Adipocyte (in vitro differentiated cells): ENCODE data around the gene INSIG1.

ENCODE experiments used
- DNase-seq: peaks from one replicate; pipeline ENCODE4 v3.0.0-alpha.2; 2015; ENCODE audit warnings: low read depth
- H3K27me3 ChIP-seq: replicated peaks from 2 replicates; pipeline ENCODE4 v1.7.0; 2013; ENCODE audit warnings: mild to moderate bottlenecking, low read length, moderate library complexity; ENCODE audit not compliant: control insufficient read depth, insufficient read depth
- H3K36me3 ChIP-seq: 2 replicates; pipeline ENCODE4 v1.7.0; 2013; ENCODE audit warnings: low read length, mild to moderate bottlenecking, moderate library complexity; ENCODE audit not compliant: control insufficient read depth, insufficient read depth, severe bottlenecking
- H3K4me1 ChIP-seq: 2 replicates; pipeline ENCODE4 v1.7.0; 2013; ENCODE audit warnings: mild to moderate bottlenecking, low read length, moderate library complexity; ENCODE audit not compliant: control insufficient read depth, insufficient read depth
- H3K4me3 ChIP-seq: 2 replicates; pipeline ENCODE4 v1.7.0; 2013; ENCODE audit warnings: mild to moderate bottlenecking, low read length, moderate library complexity
- H3K9ac ChIP-seq: 2 replicates; pipeline ENCODE4 v1.7.0; 2013; ENCODE audit warnings: mild to moderate bottlenecking, low read length, moderate library complexity
- H3K9me3 ChIP-seq: 2 replicates; pipeline ENCODE4 v1.7.0; 2013; ENCODE audit warnings: mild to moderate bottlenecking, low read length, moderate library complexity; ENCODE audit not compliant: control insufficient read depth

Gene INSIG1

DNA sequence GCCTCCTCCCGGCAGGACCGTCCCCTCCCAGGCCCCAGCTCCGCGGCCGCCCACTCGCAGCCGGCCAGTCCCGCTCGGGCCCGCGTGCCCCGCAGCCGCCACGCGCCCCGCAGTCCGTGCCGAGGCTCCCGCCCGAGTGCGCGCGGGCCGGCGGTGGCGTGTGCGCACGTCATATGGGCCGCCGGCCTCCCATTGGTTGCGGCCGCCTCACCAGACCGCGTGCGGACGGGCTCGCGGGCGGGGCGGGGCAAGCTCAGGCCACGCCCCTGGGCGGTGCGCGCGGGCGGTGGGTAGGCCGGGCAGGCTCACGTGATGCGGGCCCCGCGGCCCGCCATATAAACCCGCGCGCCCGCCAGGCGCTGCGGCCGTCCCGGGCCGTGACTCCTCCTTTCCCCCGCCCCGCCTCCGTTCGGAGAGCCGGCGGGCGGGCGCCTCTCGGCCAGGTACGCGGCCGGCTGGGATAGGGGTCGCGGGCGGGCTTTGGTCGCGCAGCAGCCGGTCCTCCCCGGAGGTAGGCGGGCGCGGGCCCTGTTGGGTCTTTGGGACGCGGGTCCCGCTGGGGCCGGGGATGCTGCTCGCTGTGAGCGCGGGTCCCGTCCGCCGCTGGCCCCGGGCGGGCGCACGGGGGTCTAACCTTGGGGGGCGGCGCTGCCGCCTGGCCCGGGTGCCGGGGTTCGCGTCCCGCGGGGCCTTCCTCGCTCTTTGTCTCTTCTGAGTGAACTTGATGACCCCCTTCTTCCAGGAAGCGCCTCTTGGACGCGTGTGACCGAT is at the start of gene INSIG1:
TSS of gene INSIG1 (plus strand) at position 362 of the 771 bp plus-strand sequence. CDS start at position 770, 408 bp downstream.
- DNase-seq: peak; percentile 97
- Histone ChIP-seq H3K9ac (peak within 1 kb of the TSS; percentile 96), H3K36me3 (peaks cover 21% of the 10 kb centered on the region), H3K27me3 (no peaks in the 10 kb centered on the region), H3K9me3 (no peaks in the 10 kb centered on the region), H3K4me1 (peaks cover 23% of the 10 kb centered on the region), H3K4me3 (peak within 1 kb of the TSS; percentile 91)

DNA sequence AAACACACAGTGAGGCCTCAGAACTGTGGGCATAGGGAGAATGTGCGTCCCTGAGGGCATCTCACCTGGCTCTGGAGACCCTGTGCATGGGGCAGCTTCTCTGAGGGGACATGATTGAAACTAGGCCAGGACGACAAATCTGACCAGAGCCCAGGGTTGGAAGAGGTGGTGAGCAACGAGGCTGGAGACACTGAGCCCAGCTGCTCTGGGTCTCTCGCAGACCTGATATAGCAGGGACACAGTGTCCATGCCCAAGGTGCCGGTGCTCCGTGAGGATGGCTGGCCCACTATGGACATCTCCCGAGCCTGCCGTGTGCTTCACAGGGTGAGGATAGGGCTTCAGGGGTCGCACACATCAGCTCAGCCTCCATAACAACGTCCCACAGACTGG is 49.3 kb upstream of the INSIG1 start:
- Histone ChIP-seq H3K27me3 (no peaks in the 10 kb centered on the region), H3K4me1 (peaks cover 25% of the 10 kb centered on the region), H3K9me3 (no peaks in the 10 kb centered on the region), H3K9ac (no peak overlapping the region), H3K4me3 (peak overlapping the region; percentile 83), H3K36me3 (peaks cover 32% of the 10 kb centered on the region)
- no peak for DNase-seq

DNA sequence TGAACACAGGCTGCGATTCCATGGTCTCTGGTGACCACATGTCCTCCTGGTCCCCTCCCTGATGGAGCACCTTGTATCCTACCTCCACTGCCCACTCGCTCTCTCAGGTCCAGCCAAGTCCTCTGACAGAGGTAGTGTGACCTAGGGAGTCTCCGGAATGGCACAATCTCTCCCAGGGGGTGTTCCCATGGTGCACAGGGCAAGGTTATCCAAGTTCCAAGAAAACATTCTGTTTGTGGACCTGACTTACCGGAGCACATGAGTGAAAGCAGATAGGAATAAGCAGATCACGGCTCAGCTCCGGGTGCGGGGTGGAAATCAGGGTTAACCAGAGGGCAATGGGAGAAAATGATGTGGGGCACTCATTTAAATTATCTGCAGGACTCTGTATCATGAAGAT is 45.8 kb upstream of the INSIG1 start:
- Histone ChIP-seq H3K9me3 (no peaks in the 10 kb centered on the region), H3K27me3 (no peaks in the 10 kb centered on the region), H3K4me3 (peak overlapping the region; percentile 83), H3K36me3 (peaks cover 27% of the 10 kb centered on the region), H3K4me1 (peaks cover 29% of the 10 kb centered on the region), H3K9ac (peak overlapping the region; percentile 88)
- no peak for DNase-seq

DNA sequence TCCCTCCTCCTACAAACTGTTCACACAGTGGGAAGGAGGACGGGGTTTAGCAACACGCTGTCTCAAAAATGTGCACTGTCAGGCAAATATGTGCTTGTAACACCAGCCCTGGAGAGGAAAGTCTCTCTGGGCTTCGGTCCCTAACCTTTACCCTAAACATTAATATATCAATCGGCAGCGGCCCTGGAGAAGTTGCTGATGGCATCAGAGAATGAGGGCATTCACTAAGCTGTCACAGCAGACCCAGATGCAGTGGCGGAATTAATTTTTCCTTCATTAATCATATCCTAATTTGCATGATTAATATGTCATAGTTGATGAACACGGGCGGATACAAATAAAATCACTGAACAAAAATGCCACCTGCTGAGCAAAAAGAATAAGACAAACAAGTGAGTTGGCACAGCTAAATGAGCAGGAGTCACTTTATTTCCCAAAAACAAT is 45.2 kb upstream of the INSIG1 start:
- Histone ChIP-seq H3K27me3 (no peaks in the 10 kb centered on the region), H3K9me3 (no peaks in the 10 kb centered on the region), H3K9ac (peak overlapping the region; percentile 88), H3K4me1 (peaks cover 35% of the 10 kb centered on the region), H3K4me3 (peak overlapping the region; percentile 83), H3K36me3 (peaks cover 21% of the 10 kb centered on the region)
- no peak for DNase-seq

DNA sequence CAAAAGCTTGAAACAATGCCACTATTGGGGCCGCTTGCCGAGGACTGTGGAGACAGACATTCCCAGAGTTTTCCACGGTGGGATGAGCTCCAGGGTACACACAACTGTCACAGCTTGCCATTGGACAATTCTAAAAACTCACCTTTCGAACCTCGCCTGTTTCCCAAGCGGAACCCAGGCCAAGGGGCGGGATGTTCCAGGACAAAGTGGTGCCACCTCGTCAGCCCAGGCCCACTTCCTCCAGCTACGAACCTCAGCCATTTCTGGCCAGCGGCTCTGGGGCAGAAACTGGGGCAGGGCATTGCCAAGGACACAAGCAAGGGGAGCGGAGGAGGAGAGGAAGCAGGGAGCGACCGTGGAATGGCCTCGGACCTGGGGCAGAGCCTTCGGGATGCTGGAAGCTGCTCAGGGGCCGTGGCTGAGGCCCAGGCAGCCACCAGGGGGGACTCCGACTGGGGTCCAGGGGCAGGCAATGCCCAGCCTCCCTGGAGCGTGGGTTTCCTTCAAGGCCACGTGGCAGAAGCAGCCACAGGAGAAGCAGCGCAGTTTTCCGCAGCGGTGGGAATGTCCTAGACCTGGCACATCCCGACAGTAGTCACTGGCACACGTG is 44.7 kb upstream of the INSIG1 start:
- peak overlapping the region; percentile 88 for H3K9ac ChIP-seq
- peaks cover 16% of the 10 kb centered on the region for H3K36me3 ChIP-seq
- H3K4me3 ChIP-seq: peak overlapping the region; percentile 83
- no peaks in the 10 kb centered on the region for H3K27me3 ChIP-seq
- no peak for DNase-seq
- no peaks in the 10 kb centered on the region for H3K9me3 ChIP-seq
- H3K4me1 ChIP-seq: peaks cover 39% of the 10 kb centered on the region

DNA sequence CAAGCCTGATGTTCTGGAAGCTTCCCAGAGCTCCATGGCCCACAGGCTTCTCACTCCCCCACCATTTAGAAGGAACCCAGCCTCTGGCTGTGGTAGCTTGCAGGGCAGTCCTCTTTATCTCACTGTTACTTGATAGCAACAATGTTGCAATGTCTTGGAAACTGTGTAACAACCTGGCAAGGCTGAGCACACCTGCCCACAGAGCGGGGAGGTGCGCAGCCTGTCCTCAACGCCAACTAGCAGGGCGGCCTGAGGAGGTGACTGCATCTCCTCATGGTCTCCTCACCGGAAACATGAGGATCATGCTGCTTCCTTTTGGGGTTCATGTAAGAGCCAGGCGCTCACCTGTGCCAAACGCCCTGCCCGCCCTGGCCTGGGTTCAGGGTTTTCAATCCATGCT is 43.7 kb upstream of the INSIG1 start:
- Histone ChIP-seq H3K27me3 (no peaks in the 10 kb centered on the region), H3K9me3 (no peaks in the 10 kb centered on the region), H3K36me3 (peaks cover 6% of the 10 kb centered on the region), H3K9ac (no peak overlapping the region), H3K4me1 (peaks cover 40% of the 10 kb centered on the region), H3K4me3 (no peak overlapping the region)
- DNase-seq: no peak

DNA sequence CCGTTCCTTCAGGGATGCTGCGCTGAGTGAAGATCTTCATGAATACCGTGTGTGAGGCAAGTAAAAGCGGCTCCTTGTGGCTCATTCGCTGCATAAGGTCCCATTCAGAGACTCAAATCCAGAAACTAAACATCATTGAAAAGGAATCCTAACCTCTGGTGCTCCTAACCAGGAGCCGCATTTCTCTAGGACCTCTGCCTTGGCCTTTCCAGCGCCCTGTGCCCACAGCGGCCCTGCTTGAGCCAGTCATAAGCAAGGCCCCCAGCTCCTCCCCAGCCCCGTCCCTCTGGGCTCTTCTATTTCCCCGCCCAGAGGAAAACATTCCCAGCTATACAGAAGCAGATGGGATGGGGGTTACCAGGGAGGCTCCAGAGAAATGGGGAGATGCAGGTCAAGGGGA is 42.6 kb upstream of the INSIG1 start:
- H3K27me3 ChIP-seq: no peaks in the 10 kb centered on the region
- no peaks in the 10 kb centered on the region for H3K9me3 ChIP-seq
- H3K36me3 ChIP-seq: no peaks in the 10 kb centered on the region
- H3K4me3 ChIP-seq: no peak overlapping the region
- H3K4me1 ChIP-seq: peaks cover 40% of the 10 kb centered on the region
- no peak overlapping the region for H3K9ac ChIP-seq
- DNase-seq: no peak

DNA sequence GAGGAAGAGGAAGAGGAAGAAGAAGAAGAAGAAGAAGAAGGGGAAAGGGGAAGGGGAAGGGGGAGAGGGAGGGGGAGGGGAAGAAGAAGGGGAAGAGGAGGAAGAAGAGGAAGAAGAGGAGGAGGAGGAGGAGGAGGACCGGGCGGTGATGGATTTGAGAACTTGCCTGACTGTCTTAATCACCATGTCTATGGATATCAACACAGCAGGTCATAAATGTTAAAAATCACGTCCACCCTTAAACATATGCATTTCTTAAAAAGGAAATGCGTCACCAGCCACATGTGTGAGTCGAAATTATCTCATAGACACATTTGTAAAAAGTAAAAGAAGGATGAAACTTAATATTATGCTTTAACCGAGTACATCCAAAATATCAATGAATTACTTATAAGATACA is 42.1 kb upstream of the INSIG1 start:
- peaks cover 38% of the 10 kb centered on the region for H3K4me1 ChIP-seq
- no peaks in the 10 kb centered on the region for H3K9me3 ChIP-seq
- DNase-seq: no peak

DNA sequence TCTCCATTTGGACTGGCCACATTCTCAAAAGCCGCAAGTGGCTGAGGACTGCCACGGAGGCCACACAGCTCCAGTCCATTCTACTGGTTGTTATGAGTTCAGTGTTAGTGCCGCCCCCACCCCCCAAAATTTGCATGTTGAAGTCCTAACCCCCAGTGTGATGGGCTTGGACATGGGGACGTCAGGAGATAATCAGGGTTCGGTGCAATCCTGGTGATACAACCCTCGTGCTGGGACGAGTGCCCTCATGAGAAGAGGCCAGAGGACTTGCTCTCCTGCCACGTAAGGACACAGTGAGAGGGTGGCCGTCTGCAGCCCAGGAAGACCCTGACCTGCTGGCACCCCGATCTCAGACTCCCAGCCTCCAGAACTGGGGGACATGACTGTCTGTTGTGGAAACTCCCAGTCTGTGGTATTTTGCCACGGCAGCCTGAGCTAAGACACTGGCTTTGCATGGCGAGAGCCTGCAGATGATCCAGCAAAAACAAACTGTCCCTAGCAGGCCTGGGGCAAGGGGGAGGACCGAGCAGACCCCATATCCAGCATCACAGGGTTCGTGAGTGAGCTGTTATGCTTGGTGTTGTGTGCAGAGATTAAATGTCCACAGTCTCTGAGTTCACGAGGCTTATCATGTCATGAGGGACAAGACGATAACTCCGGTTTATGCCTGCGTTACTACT is 41.5 kb upstream of the INSIG1 start:
- no peaks in the 10 kb centered on the region for H3K36me3 ChIP-seq
- H3K27me3 ChIP-seq: no peaks in the 10 kb centered on the region
- H3K4me1 ChIP-seq: peaks cover 36% of the 10 kb centered on the region
- no peak overlapping the region for H3K4me3 ChIP-seq
- H3K9me3 ChIP-seq: no peaks in the 10 kb centered on the region
- H3K9ac ChIP-seq: no peak overlapping the region
- DNase-seq: no peak

More for the DNA sequence above, 42.1 kb upstream of the INSIG1 start:
- no peaks in the 10 kb centered on the region for H3K27me3 ChIP-seq
- no peak overlapping the region for H3K9ac ChIP-seq
- no peaks in the 10 kb centered on the region for H3K36me3 ChIP-seq
- H3K4me3 ChIP-seq: no peak overlapping the region

DNA sequence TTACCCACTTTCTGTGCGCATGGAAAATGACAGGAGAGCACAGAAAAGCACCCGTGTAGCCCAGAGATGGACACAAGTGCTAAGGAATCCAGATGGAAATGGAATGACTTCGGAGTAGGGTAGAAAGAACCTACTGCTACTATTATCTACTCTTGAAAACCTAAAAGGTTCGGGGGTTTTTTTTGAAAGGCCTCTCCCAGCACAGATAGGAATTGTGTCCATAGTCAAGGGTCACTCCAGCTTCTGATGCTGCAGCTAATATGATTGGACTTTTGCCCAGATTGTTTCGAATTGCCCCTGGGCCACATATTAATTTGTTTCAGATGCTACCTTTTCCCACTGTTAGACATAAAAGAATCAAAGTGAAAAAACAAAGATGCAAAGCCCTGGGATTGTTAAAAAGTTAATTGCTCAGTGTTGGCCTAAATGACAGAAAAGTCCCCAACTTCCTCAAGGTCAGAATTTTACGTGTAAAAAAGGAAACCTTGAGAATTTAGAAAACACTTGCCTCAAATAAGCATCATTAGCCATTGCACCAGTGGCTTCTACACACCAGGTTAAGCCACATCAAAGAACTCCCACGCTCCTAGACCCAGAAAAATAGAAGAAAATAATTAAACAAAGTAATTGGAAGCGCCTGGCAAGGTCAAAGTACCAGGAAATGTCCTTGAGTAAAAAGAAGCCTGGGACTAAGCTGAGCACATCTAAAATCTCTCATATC is 40.8 kb upstream of the INSIG1 start:
- Histone ChIP-seq H3K9ac (peak overlapping the region; percentile 86), H3K36me3 (no peaks in the 10 kb centered on the region), H3K27me3 (no peaks in the 10 kb centered on the region), H3K4me1 (peaks cover 31% of the 10 kb centered on the region), H3K4me3 (peak overlapping the region; percentile 62), H3K9me3 (no peaks in the 10 kb centered on the region)
- DNase-seq: peak; percentile 25
